Right ventricle myocardium superior (tissue), 1 donor: ENCODE results near the gene KCNIP3. TPM values are rescaled to one million over a fixed set of nuclear protein-coding genes. Genes with fewer than 3 reads are reported as not detected.

Experiments
- ATAC-seq: fragments of 200-7000 bp; cut with Tn5 transposase; one replicate; pipeline ENCODE4 v1.9.1; 2020; ENCODE audit warnings: mild to moderate bottlenecking; ENCODE audit not compliant: poor library complexity
- DNase-seq: peaks from one replicate; pipeline ENCODE4 v3.0.0-alpha.2; 2020
- intact Hi-C: fragments of 100-400 bp; cut with DNase I; formaldehyde crosslinking; loops from one replicate; pipeline ENCODE4 v1.11.2; 2022
- total RNA-seq: library from RNA; stranded (reverse); fragmentation: NEBNext Ultra II Directional; extraction: Animal tissue kit (Norgen Biotek cat#: 25700); gene quantifications from one replicate; pipeline ENCODE4 v1.2.1, GENCODE V29; 2021
- donor health status: DM: no; HTN: yes; CAD: no; lungs with severe emphysema.

The KCNIP3 gene
- total RNA-seq, 1 donor from 2014 or later = 8.4 TPM

- no peak for ATAC-seq
- intact Hi-C loops = no loop called here
- no peak for DNase-seq
Observed at GRCh38 chr2:95307878-95308277, 10.7 kb downstream of the KCNIP3 start.

GRCh38 chr2:95308426-95308990 lies 11.4 kb downstream of the KCNIP3 start:
- intact Hi-C loops = no loop called here
- ATAC-seq = no peak
- DNase-seq = no peak

DNA sequence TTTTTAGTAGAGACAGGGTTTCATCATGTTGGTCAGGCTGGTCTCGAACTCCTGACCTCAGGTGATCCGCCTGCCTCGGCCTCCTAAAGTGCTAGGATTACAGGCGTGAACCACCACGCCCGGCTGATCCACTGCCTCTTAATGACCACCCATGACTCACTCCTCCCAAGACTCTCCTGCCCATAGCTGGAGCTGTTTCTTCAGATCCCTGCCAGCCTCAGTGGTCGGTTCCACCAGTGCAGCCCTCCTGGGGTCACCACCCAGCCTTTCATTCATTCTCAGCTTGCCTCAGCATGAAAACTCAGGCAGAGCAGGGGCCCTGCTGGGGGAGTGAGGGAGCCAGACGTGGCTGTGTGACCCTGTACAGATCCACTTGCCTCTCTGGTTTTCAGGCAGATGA lies 12.5 kb downstream of the KCNIP3 start:
- no peak for DNase-seq
- intact Hi-C loops = no loop called here
- no peak for ATAC-seq

GRCh38 chr2:95310216-95310615 lies 13.1 kb downstream of the KCNIP3 start:
- ATAC-seq (no peak), DNase-seq (no peak)
- intact Hi-C loops = no loop called here

GRCh38 chr2:95310651-95311050 lies 13.5 kb downstream of the KCNIP3 start:
- intact Hi-C loops = no loop called here
- ATAC-seq (no peak), DNase-seq (no peak)

- DNase-seq (no peak), ATAC-seq (no peak)
- intact Hi-C loops = loop anchor here (2.0 kb wide), 1 partner anchor 79 kb away; no protein-coding TSS in a partner anchor
Observed at GRCh38 chr2:95311815-95312542, 14.8 kb downstream of the KCNIP3 start.

DNA sequence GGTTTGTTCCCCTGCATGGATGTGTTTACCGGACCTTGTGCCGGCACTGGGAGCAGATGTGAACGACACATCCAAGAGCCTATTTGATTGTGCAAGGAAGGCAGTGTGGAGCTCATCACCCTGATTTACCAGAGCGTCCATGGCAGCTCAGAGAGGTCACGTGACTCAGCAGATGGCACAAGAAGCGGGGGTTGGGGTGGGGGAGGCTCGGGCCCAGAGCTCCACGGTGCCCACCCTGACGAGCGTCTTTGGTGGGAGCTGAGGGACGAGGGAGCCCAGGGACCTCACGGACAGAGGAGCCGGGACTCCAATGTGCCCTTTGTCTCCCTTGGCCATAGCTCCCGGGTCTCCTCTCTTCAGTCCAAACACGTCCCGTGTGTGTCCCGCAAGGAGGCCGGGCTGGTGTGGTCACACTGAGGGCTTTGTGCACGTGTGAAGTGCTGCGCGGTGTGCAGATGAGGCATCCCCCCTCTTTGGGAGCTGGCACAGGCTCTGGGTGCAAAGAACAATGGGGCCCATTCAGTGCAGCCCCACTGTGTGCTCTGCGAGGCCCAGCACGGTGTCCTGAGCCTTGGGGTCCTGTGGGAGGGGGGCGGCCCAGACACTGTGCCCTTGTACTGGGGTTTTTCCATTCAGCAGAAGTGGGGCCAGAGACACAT lies 15.5 kb downstream of the KCNIP3 start:
- intact Hi-C loops = loop anchor here (2.0 kb wide), 1 partner anchor 80 kb away; no protein-coding TSS in a partner anchor
- ATAC-seq = no peak
- DNase-seq = no peak

DNA sequence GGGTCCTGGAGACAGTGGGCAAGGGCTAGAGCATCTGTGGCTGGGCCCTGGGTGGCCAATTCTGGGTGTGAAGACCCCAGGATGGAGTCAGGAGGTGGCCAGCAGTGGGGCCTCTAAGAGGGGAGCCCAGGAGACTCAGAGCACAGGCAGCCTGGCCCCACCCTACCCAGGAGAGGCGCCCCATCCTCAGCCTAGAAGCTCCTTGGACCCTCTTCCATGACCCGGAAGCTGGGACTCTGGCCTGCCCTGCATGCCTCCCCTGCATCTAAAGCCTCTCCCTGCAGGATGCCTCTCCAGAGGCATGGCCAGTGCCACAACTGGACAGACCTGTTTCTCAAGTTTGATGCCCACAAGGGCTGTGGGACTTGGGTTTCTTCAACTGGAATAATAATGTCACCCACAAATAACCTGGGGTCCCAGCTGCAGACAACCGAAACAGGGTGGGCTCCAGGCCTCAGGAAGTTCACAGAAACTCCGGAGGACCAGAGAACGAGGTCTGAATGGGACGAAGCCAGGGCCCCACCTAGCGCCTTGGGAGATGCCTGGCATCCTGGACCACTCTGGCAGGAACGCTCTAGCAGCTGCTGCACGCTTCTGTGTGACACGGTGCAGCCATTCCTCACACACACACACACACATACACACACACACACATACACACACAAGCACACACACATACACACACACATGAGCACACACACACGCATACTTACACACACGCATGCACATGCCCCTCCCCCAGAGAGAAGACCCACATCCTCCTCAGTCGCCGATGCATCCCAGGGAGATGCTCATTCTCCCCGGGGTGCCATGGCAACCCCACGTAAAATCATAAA lies 16.4 kb downstream of the KCNIP3 start:
- no peak for ATAC-seq
- intact Hi-C loops = loop anchor here (2.0 kb wide), 1 partner anchor 81 kb away; no protein-coding TSS in a partner anchor
- DNase-seq = no peak

- DNase-seq (no peak), ATAC-seq (no peak)
- intact Hi-C loops = no loop called here
Observed at GRCh38 chr2:95314598-95314963, 17.4 kb downstream of the KCNIP3 start.

- ATAC-seq (peak; percentile 67), DNase-seq (no peak)
- intact Hi-C loops = no loop called here
Observed at GRCh38 chr2:95314964-95315611, 17.9 kb downstream of the KCNIP3 start.

GRCh38 chr2:95315801-95316411 lies 18.8 kb downstream of the KCNIP3 start:
- no peak for ATAC-seq
- intact Hi-C loops = no loop called here
- DNase-seq = peak; percentile 17

- DNase-seq (no peak), ATAC-seq (no peak)
- intact Hi-C loops = no loop called here
Observed at GRCh38 chr2:95316466-95317122, 19.4 kb downstream of the KCNIP3 start.

DNA sequence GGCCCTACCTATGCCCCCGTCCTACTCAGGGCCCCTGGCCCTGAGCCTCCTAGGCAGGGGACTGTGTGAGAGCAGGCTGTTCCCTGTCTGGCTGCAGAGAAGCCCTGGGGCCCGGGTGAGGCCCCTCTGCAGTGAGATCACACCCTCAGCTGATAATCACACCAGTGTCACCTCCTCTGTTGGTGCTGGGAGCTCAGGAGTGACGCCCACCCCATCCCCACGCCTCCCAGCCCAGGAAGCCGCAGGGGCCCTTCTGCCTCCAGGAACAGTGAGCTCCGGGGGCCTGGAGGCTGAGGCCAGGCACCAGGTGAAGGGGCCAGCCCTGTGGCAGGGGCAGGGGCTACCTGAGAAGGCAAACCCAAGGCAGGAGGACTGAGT lies 20.0 kb downstream of the KCNIP3 start:
- intact Hi-C loops = no loop called here
- no peak for DNase-seq

DNA sequence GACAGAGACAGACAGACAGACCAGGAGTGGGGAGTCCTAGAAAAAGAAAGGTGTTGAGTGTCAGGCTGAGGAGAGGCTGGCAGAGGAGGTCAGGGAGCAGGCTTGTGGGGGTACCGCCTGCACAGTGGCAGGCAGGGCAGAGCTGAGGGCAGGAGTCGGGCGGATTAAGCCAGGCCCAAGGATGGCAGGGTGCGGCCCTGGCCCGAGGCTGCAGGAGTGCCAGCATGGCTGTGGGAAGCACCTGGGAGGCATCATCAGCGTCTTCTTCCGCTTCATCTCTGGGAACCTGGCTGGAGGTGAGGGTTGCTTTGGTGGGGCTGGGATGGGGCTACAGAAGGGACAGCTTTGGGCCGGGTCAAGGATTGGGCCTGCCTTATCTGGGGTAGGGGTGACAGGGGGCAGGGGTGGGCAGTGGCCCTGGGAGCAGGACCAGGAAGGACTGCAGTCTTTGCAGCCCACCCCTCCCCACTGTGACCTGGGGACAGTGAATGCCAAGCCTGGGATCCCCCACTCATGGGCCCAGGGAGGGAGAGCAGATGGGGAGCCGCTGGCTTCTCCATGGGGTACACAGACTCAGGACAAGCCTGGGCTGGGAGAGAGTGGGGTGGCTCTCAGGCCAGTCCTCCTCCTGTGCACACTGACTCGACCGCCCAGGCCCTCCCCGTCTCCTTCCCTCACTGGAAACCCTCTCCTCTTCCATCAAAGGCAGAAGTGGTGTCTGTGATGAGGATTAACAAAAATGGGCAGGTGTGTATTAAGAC lies 20.7 kb downstream of the KCNIP3 start:
- no peak for DNase-seq
- ATAC-seq = no peak
- intact Hi-C loops = no loop called here

More for the DNA sequence above, 20.0 kb downstream of the KCNIP3 start:
- no peak for ATAC-seq

DNA sequence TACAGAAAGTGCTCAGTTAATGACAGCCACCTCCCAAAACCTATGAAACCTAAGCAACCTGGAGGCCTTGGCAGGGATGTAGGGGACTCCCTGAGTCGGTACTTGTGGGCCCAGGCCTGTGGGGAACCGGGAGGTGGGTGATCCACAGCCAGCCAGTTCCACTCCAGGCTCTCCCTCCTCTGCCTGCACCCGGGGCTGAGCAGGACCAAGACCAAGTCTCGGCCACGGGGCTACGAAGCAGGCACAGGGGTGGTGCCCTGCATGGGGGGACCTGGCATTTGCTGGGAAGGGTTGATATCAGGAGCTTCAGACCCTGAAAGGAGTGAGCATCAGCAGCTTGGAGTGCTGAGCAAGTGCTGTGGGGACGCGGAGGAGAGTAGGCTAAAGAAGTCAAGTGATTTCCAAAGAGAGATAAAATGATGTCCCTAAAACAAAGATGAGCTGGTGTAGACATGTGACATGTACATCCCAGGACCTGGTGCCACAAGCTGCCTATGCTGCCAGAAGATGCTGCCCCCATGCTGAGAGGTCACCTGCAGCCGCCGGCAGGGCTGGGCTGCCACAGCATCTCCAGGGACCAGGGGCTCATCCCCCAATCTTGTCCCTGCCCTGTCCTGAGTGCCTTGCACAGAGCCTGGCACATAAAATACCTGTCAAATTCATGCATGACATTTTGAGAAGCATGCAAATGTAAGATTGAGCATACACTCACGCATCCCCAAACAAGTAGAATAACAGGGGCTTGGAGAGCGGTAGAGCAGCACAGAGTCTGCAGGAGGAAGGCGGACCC lies 21.5 kb downstream of the KCNIP3 start:
- intact Hi-C loops = no loop called here
- no peak for DNase-seq

More for the DNA sequence above, 21.5 kb downstream of the KCNIP3 start:
- no peak for ATAC-seq
